CD4-positive, alpha-beta T cell treated with Interleukin-15 for 1 hour (primary cell): Measurements from ENCODE around the gene FAM174B.

Experiments used
- DNase-seq: peaks from one replicate; pipeline ENCODE4 v3.0.0-alpha.2; 2020

FAM174B gene

DNA sequence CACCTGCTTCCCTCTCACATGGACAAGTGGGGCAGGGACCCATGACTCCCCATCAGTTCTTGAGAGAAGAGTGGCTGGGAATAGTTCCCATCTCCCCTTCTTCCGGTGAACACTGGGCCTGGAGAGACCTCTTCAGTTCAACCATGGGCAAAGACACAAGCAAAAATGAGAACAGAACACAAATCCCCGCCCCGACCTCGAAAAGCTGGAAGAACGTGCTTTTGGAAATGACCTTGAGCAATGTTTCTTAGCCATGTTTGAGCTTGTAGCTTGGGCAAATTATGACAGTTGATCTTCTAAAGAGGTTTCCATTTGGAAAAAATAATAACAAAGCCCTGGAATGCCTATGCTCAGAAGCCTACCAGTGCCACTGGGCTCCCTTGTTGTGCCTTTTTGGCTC, 59.0 kb downstream of the FAM174B start:
- DNase-seq: no peak

DNA sequence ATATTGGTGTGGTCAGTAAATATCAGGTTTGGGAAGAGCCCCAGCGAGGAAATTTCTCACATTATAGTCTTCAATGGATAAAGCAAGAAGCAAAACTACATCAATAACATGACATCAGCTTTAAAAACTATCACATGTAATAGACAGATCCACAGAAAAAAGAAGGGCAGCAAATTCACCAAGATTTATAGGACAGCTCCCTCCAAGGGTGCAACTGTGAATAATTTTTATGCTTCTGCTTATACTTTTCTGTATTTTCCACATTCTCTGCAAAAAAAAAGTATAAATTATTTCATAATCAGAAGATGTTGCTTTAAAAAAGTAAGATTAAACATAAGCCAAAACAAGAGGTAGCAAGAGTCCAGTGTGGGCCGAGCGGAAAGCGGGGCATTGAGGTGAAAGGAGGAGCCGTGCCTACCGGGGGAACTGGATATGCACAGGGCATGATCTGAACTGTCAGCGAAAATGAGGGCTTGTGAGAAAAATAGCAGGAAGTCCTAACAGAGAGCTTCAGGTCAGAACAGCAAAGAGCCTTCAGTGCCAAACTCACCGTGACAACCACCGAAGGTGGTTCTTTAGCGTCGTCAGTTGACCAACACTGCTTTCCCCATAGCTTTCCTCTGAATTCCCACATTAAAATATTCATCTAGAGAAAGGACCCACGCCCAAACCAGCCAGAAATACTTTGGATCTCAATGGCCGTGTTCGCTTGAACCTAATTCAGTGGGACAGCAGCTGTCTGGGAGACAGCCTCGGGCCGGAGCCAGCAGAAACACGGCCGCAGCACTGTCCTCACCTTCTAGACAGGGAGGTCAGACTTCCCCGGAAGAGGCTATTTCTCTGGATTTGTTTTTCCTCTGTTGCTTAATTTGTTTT, 59.8 kb downstream of the FAM174B start:
- no peak for DNase-seq

DNA sequence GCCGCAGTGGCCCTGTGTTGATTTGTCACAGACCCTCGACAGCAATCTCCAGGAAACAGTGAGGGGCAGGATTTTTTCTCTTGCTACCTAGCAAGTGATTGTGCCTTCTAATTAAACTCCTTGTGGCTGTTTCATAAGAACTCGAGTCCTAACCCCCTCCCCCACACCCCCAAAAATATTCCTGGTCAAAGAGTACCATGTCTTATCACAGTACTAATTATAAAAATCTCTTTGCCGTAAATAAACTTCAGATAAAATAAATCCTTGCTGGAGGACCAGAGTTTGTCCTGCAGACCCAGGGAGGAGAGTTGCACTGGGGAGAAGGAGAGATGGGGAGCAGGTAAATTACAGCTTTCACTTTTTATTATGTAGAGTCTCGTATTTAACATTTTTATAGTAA, 64.3 kb downstream of the FAM174B start:
- no peak for DNase-seq

DNA sequence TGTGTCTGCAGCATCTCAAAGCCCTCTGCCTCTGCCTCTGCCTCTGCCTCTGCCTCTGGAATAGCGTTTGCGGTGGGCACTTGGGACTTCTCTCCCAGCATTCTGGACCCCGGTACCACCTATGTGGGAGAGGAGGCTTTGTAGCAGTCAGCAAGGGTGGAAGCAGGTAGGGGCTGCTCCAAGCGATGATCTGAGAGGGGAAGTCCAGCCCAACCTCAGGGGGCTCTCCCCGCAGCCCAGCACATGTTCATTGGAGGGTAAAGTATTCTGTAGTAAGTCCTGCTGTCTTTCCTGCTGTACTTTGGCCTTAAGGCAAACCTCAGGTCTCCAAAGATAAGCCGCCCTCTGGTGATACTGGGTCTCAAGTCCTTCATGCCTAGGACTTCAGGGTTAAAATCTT, 68.6 kb downstream of the FAM174B start:
- DNase-seq: no peak

DNA sequence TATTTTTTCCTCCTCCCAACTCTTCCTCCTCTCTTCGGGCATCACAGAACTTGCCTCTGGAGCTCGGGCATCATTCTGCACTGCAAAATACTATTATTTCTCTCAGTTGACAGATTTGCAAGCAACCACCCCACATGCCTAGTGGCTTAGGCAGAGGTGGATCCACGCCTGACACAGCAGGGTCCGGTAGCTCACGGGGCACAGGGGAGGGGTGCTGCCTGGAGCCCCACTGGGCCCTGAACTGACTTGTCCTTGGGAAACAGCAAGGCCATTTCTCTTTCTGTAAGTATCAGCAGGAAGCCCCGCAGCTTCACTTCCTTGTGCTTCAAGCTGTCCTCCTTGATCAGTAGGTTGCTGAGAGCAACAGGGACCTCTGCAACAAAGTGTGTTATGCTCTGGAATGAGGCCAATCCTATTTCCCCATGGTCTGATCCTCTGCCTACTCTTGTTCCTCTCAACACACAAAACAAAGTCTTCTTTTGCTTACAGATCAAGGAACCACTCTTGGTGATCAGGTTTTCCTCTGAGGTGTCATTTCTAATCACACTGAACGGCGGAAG, 69.1 kb downstream of the FAM174B start:
- DNase-seq: no peak

DNA sequence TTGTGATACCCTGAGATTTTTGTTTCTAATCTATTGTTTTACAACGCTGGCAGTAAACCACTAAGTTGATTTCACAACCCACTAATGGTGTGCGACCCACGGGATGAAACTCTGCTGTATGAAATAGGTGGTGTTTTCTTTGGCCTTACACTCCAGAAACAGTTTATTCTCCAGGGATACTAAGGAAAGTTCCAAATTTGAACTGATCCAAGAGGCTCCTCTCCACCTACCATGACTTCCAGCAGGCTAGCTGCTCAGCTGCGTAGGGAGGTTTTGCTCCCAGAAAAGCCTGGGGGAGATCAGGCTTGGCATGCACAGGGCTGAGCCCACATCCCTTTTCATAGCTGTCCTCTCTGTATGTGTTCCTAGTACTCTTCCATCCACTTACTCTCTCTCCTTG, 71.5 kb downstream of the FAM174B start:
- DNase-seq: no peak

DNA sequence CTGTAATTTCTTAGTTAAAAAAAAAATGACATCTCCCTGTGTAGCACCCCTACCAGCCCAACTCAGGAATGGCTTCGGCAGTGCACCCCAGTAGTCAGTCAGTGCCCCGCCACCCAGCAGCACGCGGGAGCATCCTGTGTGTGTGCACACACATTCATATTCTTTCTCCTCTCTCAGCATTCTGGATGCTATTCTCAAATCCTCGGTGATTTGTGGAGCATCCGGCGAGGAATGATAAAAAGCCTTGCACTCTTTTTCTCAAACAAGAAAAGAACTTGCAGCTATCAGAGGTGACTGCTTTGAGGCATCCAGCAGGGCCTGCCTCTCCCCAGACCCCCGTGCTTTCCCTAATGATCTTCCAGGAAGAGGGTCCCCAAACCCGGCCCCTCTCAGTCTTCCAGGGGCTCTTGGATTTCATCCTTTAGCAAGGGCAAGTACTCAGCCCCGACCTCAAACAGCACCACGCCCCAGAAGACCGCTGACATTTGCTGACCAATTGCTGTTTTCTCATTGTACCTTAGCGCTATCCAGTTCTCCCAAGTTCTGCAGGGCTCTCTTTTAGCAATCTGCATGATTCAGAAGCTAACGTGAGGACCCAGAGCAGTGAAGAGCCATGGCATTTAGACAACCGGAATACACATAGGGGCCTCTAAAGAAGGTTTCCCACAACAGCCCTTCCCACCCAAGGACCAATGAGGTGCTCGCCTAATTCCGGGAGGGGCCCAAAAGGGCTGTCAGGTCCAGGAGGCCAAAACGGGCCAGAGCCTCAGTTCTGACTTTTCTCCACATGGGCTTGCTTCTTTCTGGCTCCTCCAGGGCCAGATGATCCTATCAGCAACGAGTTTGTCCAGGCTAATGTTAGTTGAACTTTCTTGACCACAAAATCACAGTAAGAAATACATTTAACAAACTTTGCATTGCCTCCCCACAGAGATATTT, 72.2 kb downstream of the FAM174B start:
- no peak for DNase-seq

DNA sequence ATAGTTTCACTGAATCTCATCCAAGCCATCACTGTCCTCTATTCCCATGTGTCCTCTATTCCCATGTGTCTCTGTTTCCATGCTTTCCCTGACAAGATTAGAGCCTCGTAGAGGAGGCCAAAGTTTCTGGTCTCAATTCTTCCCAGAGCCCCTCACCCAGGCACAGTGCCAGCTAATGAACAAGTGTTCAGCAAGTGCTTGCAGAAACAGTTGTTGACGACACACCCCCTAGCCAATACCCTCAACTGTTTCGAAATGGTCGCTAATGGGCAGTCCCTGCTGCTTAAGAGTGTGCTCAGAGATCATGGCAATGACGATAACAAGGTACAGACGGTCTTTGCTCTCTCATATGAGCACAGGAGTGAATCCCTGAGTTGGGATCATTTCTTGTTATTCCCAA, 73.4 kb downstream of the FAM174B start:
- no peak for DNase-seq

DNA sequence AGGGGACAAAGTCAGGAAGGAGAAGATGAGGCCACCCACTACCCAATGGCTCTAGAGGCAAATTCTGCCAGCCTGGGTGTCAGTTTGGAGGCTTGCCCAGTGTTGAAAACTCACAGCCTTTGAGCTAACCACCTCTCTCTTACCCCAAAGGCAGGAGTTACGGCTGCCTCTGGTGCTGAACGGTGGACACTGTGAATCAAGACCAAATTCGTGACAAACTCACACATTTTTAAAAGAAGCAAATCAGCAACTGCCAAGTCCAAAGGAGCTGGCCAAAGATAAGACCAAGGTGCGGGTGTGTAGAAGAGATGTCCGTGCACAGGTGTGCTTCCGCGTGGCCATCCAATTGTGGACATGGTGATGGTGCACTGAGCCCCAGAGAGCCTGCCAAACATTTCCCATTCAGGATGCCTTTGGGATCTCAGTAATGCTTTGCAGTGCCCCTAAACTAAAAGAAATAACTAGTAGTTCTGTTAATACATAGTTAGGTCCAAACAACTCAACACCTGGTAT, 74.6 kb downstream of the FAM174B start:
- no peak for DNase-seq

DNA sequence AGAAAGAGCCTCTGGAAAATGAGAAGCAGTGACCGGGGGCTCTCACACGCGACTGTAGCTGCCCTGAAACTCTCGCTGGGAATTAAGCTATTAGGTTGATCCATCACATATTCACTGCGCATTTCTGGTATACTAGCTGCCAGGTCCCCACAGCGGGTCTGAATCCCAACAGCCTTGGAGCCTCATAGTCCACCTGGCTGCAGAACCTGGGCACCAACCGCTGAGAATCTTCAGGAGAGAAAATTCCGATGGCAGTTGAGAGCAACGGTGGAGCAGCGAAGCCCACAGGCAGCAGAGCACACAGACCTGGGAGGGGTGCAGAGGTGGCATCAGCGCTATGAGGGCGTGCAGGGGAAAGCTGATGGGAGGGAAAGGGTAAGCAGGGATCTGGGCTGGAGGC, 75.1 kb downstream of the FAM174B start:
- DNase-seq: no peak

DNA sequence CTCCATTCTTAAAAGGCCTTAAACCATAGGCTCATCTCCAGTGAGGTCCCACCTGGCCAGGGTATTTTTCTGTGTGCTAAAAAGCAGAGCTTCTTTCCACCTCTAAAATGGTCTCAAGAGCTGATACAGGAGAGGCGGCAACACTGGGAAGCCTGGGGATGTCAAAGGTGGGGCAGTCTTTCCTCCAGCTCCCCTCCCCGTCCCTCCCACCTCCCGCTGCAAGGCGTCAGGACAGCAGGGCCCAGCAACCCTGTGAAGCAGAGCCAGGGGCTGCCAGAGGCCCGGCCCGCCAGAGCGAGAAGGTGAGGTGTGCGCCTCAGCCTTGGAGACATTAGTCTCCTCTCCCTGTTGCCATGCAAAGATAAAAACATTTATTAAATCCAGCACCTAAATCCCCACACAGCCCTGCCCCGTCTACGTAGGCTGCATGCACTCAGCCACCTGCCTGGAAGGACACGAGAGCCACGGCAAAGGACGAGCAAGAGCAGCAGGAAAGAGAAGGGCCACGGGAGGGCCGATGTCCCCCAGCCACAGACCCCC, 75.6 kb downstream of the FAM174B start:
- no peak for DNase-seq

DNA sequence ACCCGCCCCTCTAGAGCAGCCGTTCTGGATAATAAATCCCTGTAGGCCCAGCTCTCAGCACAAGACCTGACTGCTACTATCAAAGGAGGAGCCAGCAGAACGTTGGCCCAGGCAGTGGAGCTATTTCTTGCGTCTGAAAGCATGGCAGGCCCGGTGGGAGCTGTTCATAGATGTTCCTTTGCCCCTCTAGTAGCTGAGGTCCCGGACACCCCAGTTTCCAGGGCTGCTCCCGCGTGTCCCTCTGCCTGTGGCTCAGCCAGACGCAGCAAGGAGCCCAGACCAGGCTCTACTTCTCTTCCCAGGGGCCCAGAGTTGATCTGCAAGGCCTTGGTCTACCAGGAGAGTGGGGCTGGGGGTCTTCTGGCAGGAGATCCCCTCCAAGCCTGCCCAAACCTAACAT, 76.1 kb downstream of the FAM174B start:
- DNase-seq: no peak

DNA sequence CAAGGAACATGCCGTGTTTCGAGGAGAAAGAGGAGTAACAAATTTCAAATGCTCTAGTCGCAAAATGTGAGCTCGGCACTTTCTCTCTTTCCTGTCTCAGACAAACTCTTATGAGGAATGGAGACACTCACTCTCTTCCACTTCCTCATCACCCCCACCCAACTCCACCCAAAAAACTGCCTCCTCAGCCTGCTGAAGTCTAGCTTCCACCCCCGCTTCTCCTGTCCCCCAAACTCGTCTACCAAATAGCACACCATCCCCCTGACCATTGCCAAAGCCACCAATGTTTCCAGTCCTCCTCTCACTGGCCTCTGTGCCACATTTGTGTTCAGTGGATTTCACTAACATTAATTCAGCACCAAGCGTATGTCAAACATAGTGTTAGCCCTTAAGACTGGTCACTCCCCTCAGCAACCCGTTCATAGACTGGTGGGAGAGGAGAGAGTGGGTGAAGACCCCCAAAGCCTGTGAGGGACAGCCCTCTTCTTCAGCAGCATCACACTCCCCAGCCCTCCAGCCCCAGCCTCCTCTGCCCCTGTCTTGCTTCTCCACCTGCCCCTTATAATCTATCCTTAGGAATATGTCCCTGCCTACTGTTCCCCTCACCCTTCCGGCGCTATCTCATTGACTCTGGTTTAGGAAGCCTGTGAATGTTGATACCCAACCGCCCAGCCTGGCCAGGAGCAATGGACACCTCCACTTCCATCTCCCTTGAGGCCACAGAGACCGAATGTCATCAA, 77.3 kb downstream of the FAM174B start:
- DNase-seq: no peak

DNA sequence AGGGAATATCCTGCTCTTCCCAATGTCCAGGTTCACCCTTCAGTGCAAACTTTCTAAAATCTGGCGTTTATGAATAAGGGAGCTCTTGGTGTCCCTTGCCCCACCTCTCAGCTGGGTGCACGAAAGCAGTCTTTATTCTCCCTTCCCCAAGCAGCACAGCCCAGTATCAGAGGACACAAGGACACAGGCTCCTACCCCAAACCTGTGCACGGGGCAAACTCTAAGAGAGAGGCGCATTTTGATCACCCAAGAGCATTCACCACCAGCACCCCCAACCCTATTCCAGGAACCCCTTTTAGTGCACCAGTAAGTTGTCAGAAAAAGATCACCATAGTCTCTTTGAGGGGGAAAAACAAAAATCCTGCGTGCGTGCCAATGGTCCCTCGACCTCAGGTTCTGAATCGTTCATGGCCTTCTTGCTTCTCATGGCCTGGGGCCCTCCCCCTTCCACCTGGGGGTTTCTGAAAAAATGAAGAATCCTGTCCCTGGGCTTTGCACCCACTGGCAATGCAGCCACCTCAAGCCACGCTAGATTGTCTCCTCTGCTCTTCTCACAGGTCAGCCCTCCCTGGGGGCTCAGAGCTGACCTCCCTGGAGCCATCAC, 78.9 kb downstream of the FAM174B start:
- no peak for DNase-seq

DNA sequence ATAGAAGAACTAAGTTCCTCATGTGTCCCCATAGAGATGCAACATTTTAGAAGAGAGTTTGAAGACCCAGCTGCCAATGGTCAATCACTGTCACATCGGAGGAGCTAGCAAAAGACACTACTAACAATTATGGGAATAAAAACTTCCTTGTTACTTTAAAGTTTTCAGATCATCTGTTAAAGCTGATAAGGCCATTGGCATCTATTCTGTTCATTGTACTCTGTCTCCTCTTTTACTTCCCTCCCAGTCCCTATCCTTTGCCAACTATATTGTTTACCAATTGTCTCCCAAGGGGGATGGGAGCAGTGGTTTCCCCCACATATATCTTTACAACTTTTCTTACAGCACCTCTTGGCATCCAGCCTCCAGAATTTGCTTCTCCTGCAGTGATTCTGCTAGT, 81.0 kb downstream of the FAM174B start:
- DNase-seq: no peak

DNA sequence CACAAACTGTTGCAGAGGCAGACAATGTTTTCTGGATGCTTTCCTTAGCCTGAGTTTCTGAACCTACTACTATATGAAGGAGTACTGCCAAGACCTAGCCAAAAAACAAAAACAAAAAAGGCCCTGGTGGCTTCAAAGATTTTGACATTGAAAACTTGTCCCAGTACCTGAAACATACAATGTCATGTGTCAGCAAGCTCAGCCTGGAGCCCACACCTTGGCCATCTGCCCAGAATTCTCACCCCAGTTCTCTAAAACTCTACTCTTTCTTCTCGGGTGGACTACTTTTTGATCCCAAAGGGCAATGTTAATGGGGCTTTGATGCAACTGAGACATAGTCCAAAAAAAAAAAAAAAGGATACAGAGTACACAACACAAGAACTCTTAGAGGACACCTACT, 81.4 kb downstream of the FAM174B start:
- no peak for DNase-seq

DNA sequence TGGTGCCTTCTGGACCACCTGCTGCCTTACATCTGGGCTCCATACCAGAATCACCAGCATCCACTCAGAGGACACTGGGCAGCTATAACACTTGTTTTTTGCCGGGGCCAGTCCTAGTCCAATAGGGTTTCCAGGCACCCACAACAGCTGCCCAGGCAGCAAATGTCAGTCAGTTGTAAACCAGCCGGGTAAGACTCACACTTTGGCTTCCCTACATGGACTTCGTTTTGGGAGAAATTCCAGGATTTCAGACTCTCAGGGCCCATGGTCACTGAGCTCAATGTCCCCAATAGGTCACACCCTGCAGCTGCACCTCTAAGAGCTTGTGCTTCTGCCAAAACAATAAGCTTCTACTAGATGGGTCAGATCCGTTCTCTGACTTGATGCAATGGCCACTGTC, 83.8 kb downstream of the FAM174B start:
- no peak for DNase-seq

DNA sequence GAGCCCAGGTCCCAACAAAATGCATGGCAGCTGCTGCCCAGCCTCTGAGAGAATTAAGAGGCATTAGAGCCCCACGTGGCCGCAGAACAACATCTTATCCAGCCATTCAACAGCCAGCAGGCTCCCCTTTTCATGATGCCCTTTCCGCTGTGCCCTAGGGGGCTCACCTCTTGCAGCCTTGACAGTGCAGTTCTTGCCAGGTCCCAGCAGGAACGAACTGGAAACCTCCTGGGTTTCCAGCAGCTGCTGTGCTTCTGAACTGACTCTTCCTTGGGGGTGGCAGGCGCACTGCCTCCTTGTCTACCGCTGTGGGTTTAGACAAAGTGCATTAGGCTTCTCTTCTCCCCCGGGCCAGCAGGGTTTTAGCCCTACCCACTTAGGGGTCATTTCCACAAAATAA, 85.2 kb downstream of the FAM174B start:
- DNase-seq: no peak

DNA sequence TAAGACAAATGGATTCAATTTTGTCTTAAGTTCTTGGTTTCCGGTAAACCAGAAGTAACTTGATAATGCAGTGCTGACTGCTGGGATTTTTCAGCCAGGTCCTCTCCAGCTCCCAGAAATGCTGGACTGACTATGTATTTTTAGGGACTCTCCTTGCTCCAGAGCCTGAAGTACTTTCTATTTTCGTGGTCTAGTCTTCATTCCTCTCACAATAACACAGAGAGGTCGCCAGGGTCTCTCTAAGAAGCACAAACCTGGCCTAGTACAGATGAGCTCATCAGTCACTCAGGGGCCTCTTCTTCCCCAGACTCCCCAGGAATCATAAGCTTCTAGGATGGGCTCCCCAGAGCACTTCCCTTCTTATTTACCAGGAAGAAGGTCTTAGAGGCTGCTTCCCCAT, 85.8 kb downstream of the FAM174B start:
- no peak for DNase-seq
